GM12864 (cell line): ENCODE measurements around the gene RUNX2.

Experiments used
- DNase-seq: peaks from one replicate; pipeline ENCODE4 v3.0.0-alpha.2; 2011; ENCODE audit warnings: low read depth
- H3K4me3 ChIP-seq: 2 replicates; pipeline ENCODE4 v1.5.1; 2011; ENCODE audit warnings: mild to moderate bottlenecking, low read depth, low read length, control low read depth
- CTCF ChIP-seq: IDR thresholded peaks from 2 replicates; pipeline ENCODE4 v1.5.1; 2011; ENCODE audit warnings: low read depth, mild to moderate bottlenecking, moderate library complexity, low read length, control low read depth, inconsistent platforms; ENCODE audit errors: missing control alignments

The RUNX2 gene

GRCh38 chr6:45707176-45707575 is 379.0 kb downstream of the RUNX2 start:
- no peak for DNase-seq
- no peak for TF ChIP-seq CTCF

GRCh38 chr6:45709781-45710220 is 381.7 kb downstream of the RUNX2 start:
- no peak overlapping the region for H3K4me3 ChIP-seq
- no peak for TF ChIP-seq CTCF
- peak; percentile 71 for DNase-seq

More at GRCh38 chr6:45707176-45707575, 379.0 kb downstream of the RUNX2 start:
- no peak overlapping the region for H3K4me3 ChIP-seq

- TF ChIP-seq CTCF, result no peak
- DNase-seq, result peak; percentile 67
These were observed 382.2 kb downstream of the RUNX2 start for GRCh38 chr6:45710304-45710821.

DNA sequence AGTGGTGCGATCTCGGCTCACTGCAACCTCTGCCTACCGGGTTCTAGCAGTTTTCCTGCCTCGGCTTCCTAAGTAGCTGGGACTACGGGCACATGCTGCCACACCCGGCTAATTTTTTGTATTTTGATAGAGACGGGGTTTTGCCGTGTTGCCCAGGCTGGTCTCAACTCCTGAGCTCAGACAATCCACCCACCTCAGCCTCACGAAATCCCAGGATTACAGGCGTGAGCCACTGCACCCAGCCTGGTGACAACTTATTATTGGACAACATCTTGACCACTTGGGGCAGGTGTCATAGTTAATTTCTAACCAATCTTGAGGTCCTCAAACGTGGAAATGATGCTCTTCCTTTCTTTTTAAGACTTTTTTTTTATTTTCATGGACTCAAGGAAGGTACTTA is 383.9 kb downstream of the RUNX2 start:
- no peak for DNase-seq
- TF ChIP-seq CTCF, result no peak
- H3K4me3 ChIP-seq, result no peak overlapping the region

More at GRCh38 chr6:45710304-45710821, 382.2 kb downstream of the RUNX2 start:
- no peak overlapping the region for H3K4me3 ChIP-seq

DNA sequence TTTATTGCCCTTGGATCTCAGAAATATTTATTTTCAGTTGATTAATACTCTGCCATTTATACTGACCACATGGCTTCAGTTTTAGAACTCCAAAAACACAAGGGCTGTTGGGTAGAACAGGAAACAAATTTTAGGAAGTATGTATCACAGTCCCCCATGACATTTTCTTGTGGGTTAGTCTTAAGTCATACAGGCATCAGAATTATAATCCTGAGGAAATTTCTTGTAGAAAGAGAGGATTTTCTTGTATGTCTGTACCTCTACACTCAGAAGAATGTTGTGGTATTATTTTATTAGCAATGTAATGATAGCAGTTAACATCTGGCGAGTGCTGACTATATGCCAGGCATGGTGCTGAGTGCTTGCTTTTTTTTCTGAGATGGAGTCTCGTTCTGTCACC is 384.7 kb downstream of the RUNX2 start:
- no peak for DNase-seq
- TF ChIP-seq CTCF, result no peak
- H3K4me3 ChIP-seq, result no peak overlapping the region
